Stimulated activated CD8-positive, alpha-beta memory T cell treated with anti-CD3 and anti-CD28 coated beads, Interleukin-4, amount 100 ng/mL, for 48 hours (primary cell): Measurements from ENCODE around the gene ATPAF2.
A peak's percentile ranks its signal among the peaks of the same experiment; 100 is the strongest.
"Not testable (repeated sequence)": the region's sequence is repeated elsewhere in the genome, so short reads cannot be mapped to it uniquely, and the experiment has no call there.

ENCODE experiments used
- DNase-seq: peaks from one replicate; pipeline ENCODE4 v3.0.0-alpha.2; 2020

ATPAF2 gene

DNA sequence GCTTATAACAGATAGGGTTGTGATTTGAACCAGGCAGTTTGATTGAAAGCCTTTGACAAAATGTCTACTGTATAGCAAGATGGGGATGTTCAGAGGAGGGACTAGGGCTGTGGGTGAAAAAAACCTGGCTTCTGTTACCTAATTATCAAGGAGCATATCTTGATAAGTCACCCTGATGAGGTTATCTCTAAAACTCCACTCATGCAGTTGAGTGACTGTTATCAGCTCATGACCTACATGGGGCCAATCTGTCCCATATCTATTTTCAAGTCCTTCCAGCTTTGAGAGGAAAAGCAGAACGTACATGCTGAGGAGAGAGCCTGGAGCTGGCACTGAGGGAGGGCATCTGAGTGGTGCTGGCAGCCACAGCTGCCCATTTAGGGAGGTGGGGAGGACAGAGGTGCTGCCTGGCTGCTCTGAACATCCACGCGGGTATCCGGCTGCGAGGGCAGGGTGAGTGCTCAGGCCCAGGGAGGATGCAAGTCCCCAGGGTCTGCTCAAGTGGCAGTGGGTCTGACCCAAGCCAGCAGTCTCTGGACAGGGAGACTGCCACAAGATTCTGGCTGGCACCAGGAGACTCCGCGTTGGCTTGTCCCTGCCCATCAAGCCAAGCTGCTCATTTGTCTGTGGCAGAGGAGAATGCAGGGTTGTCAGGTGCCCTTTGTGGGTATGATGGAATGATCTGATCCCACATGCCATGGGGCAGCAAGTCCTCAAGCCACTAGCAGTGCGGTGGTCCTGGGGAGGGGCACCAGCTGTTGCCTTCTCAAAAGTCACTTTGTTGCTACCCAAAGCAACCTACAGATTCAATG, 29.2 kb downstream of the ATPAF2 start:
- DNase-seq = no peak

DNA sequence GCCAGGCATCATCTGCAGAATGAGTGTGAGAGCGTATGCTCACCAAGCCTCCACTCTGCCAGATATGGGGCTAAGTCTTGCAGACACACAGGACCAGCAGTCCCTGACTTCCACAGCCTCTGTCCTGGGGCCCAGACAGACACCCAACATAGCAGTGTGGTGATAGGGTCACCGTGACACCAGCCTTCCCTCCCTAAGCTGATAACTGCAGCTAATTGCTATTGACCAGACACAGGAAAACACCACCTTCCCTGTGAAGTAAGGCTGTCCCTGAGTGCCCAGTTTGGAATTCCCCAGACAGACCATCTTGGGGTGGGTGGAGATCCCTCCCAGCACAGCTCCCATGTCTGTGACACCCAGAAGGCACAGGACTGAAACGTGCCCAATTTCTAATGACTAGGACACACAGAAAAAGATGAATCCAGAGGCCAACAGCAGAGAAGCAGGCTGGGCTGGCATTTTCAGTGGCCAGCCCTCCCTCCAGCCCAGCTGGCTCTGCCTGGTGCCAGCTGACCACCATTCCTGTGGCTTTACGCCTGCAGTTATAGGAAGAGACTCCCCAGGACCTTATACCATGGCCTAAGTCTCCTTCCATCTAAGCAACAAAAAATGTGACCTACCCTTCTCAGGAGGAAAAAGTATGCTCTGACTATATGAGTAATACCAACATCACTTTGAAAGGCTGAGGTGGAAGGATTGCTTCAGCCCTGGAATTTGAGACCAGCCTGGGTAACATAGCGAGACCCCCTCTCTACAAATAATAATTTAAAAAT, 30.3 kb downstream of the ATPAF2 start:
- no peak for DNase-seq

GRCh38 chr17:18006495-18007239, 32.3 kb downstream of the ATPAF2 start:
- no peak for DNase-seq

- DNase-seq = no peak
Measured at GRCh38 chr17:18005496-18005895, 33.5 kb downstream of the ATPAF2 start.

DNA sequence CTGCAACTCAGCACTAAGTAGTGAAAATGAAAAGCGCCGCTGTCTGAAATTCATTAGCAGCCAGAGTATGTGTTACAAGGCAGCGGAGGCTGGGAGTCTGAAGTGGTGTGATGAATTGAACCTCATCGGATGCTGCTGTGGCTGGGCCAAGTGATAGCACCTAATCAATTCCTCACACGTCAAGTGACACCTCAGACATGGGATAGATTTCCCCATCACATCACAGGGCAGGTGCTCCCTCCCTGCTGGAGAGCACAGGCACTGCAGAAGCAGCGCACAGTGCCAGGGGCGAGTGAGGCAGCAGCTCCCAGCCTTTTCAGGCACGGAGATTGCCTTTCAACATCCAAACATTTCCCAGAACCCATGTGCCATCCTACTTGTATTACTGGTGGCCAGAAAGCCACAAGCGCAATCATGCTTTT, 34.1 kb downstream of the ATPAF2 start:
- no peak for DNase-seq

DNA sequence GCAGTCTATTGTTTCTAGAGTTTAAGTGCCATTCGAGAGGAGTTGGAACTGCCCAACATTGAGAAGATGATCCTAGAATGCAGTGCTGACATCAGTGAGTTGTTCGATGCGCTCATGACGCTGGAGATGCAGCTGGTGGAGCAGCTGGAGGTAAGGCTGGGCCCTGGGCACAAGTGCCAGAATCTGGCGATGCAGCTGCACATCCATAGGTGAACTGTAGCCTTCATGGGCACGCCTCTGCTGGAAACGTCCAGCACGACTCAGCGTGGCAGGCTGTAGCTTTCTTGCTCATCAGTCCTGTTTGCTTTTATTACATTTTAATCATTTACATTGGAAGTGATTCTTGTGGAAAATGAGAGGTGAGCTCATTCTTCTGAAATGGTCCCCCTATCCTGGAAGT, 34.6 kb downstream of the ATPAF2 start:
- no peak for DNase-seq

DNA sequence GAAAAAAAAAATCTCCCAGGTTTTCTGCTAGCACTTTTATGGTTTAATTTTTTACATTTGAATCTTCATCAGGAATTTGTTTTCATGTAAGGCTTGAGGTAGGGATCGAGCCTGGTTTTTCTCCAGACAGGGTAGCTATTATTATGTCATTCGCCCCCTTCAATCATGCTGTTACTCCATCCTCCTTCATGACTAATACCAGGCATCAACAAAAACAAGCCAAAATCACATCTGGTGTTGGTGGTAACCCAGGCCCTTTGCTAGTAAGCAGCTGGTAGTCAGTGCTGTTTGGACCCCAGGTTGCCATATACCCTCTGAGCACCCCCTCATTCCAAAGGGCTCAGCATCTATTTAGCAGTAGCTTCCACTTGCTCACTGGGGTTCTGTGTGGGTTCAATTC, 36.8 kb downstream of the ATPAF2 start:
- no peak for DNase-seq

DNA sequence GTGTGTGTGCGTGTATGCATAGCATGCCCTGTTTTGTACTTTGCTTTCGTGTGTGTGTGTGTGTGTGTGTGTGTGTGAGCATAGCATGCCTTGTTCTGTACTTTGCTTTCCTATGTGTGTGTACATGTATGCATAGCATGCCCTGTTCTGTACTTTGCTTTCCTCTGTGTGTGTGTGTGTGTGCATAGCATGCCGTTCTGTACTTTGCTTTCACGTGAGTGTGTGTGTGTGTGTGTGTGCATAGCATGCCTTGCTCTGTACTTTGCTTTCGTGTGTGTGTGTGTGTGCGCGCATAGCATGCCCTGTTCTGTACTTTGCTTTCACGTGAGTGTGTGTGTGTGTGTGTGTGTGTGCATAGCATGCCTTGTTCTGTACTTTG, 38.9 kb downstream of the ATPAF2 start:
- no peak for DNase-seq

DNA sequence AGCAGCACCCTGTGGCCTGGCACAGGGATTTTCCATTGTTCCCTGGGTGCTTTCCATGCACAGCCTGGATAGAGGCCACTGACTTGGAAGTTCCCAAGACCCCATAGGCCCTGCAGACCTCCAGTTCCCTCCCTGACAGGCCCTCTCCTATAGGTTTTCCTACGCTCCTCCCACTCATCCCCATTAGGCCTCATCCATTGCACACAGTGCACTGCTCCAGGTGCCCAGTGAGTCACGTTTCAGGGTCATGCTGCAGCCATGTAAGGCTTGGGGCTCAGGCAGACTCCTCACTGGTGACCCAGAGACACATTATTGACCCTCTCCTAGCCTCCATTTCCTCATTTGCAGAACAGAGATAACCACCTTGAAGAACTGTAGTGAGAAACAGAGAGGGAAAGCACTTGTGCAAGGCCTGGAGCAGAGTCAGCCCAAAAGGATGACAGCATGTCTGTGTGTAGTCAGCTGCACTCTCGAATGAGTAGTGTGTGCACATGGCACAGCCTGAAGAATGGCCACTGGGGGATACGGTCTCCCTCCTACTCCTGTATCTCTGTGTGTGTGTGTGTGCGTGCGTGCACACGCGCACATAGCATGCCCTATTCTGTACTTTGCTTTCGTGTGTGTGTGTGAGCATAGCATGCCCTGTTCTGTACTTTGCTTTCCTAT, 39.5 kb downstream of the ATPAF2 start:
- no peak for DNase-seq

GRCh38 chr17:17998934-17999333, 40.0 kb downstream of the ATPAF2 start:
- no peak for DNase-seq

GRCh38 chr17:17995887-17996286, 43.1 kb downstream of the ATPAF2 start:
- DNase-seq = not testable (repeated sequence)

DNA sequence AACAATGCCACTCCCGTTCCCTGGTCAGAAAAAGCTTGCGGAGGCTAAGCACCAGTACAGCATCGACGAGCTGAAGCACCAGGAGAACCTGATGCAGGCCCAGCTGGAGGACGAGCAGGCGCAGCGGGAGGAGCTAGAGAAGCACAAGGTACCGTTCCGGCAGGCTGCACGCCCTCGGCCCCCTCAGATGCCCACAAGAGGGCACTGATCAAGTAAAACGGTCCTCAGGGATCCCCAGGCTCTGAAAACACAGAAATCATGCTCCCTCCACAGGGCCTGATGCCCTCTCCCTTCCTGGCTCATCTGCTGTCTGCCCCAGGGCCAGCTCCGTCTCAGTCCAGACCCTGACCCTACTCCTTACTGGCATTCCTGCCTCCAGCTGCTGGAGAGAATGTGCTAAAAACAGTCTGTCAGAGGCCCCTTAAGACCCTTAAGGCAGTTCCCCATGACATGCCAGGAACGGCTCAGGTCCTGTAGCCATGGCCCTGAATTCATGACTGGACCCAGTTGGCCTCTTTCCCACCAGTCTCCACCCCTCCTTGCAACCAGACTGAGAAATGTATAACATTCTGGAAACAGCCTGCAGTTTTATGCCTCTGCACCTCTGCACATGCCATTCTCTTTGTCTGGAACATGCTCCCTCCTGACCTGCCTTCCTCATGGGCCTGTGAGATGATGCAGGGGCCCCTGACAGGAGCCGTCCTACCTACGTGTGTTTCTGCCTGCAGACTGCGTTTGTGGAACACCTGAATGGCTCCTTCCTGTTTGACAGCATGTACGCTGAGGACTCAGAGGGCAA, 44.5 kb downstream of the ATPAF2 start:
- DNase-seq = peak; percentile 42

- no peak for DNase-seq
Measured at GRCh38 chr17:17993852-17994251, 45.1 kb downstream of the ATPAF2 start.

- no peak for DNase-seq
Measured at GRCh38 chr17:17993366-17993765, 45.6 kb downstream of the ATPAF2 start.

GRCh38 chr17:17990282-17990681, 48.7 kb downstream of the ATPAF2 start:
- DNase-seq = no peak

- DNase-seq = no peak
Measured at GRCh38 chr17:17989618-17990017, 49.4 kb downstream of the ATPAF2 start.

DNA sequence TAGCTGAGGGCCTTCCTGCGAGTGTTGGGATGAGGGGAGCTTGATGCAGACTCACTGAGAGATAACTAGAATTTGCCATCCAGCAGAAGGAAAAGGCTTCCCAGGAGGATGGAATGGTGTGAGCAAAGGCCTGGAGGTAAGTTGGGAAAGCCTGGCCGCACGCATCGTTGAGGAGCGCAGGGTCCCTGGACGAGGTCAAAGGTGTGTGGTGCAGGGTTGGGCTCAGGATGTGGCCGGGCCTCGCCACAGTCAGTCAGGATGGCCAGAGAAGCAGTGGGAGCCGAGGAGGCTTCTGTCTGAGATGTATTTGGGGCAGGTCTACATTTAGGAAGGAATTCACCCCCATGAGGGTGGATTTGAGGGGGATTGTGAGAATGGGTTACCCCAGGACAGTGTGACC, 49.9 kb downstream of the ATPAF2 start:
- DNase-seq = no peak

GRCh38 chr17:17988427-17988945, 50.5 kb downstream of the ATPAF2 start:
- DNase-seq = no peak

GRCh38 chr17:17987901-17988300, 51.1 kb downstream of the ATPAF2 start:
- DNase-seq = no peak

GRCh38 chr17:17987187-17987896, 51.6 kb downstream of the ATPAF2 start:
- no peak for DNase-seq

DNA sequence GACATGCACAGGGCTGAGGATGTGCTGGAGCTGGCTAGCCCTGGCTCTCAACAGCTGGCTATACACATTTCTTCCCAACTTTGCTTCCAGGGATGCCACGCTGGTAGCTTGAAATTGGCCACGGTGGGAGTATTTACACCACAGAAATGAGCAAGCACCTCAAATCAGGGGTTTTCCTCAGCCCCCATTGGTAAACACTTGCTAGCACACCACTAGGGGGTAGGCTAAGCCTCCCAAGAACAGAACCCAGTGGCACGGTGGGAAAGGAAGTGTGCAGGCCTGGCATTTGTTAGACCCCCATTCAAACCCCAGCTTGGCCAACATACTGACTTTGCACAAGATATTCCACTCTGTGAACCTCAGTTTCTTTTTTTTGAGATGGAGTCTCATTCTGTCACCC, 53.4 kb downstream of the ATPAF2 start:
- peak; percentile 30 for DNase-seq
